ENCODE results near the gene ABR. TPM values are rescaled to one million over a fixed set of nuclear protein-coding genes. Genes with fewer than 3 reads are reported as not detected.
A peak's percentile ranks its signal among the peaks of the same experiment; 100 is the strongest.
"Not testable (repeated sequence)": the region's sequence is repeated elsewhere in the genome, so short reads cannot be mapped to it uniquely, and the experiment has no call there.

ABR gene
- total and polyA plus RNA-seq, 8 donors: 59.0 to 187 (median 80.5) TPM

- Histone ChIP-seq H3K36me3 (peaks cover 0 to 71% of the 10 kb centered on the region in 2 donors), H3K9me3 (no peaks in the 10 kb centered on the region), H3K4me3 (peak overlapping the region in 1 of 2 donors; percentile 15), H3K27ac (peak overlapping the region in 1 of 2 donors; percentile 60), H3K4me1 (peaks cover 0 to 11% of the 10 kb centered on the region in 2 donors), H3K27me3 (no peaks in the 10 kb centered on the region)
- peak in 1 of 4 donors; percentile 69 for DNase-seq
- ATAC-seq: no peak
- TF ChIP-seq, protein P1, sequence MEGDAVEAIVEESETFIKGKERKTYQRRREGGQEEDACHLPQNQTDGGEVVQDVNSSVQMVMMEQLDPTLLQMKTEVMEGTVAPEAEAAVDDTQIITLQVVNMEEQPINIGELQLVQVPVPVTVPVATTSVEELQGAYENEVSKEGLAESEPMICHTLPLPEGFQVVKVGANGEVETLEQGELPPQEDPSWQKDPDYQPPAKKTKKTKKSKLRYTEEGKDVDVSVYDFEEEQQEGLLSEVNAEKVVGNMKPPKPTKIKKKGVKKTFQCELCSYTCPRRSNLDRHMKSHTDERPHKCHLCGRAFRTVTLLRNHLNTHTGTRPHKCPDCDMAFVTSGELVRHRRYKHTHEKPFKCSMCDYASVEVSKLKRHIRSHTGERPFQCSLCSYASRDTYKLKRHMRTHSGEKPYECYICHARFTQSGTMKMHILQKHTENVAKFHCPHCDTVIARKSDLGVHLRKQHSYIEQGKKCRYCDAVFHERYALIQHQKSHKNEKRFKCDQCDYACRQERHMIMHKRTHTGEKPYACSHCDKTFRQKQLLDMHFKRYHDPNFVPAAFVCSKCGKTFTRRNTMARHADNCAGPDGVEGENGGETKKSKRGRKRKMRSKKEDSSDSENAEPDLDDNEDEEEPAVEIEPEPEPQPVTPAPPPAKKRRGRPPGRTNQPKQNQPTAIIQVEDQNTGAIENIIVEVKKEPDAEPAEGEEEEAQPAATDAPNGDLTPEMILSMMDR (IDR thresholded peaks at IDR 0.05): no peak
- intact Hi-C loops (cut with DNase I): no loop called here
Observed at GRCh38 chr17:1053661-1054360, 126.0 kb downstream of the ABR start.

DNA sequence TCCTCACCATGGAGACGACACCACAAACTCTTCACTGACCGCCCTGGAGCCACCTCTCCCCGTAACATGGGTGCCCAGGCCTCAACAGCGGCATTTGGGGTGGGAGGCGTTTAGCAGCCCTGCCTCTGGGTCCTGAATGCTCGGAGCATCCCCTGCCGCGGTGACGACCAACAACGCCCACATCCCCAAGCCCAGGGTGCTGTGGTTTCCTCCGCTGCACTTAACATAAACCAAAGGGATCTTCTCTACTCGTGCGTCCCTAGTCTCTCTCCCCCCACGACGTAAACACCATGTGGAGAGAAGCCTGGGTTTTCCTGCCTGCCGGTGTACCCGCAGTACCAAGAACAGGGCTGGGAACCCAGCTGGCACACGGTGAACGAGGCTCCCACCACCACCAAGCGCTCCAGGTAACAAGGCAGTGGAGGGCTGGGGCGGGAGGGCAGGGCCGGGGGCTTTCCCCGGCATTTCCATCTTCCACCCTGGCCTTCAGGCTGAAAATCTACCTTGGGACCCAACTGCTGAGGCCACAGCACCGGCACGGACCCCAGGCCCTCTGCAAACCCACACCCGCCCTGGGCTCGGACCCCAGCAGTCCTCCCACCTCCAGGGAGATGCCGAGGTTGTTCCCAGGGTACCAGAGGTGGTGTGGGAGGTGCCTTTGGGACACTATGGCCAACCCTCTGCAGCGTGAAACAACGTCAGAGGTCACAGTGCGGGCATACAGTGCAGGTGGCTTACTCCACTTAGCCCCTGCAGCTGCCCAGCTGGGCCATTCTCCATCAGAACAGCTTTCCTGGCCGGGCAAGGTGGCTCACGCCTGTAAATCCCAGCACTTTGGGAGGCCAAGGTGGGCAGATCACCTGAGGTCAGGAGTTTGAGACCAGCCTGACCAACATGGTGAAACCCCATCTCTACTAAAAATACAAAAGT, 128.5 kb downstream of the ABR start:
- Histone ChIP-seq H3K36me3 (peaks cover 0 to 72% of the 10 kb centered on the region in 2 donors), H3K9me3 (no peaks in the 10 kb centered on the region), H3K27me3 (no peaks in the 10 kb centered on the region), H3K27ac (no peak overlapping the region), H3K4me3 (no peak overlapping the region), H3K4me1 (peaks cover 0 to 16% of the 10 kb centered on the region in 2 donors)
- DNase-seq (peak in 1 of 4 donors; percentile 61), ATAC-seq (no peak)
- TF ChIP-seq, protein P1 (IDR thresholded peaks at IDR 0.05): no peak
- intact Hi-C loops (cut with DNase I): no loop called here

GRCh38 chr17:1050246-1050995, 129.4 kb downstream of the ABR start:
- TF ChIP-seq, protein P1 (IDR thresholded peaks at IDR 0.05): no peak
- Histone ChIP-seq H3K27ac (no peak overlapping the region), H3K4me3 (no peak overlapping the region), H3K4me1 (peaks cover 0 to 9% of the 10 kb centered on the region in 2 donors), H3K9me3 (no peaks in the 10 kb centered on the region), H3K36me3 (peaks cover 0 to 68% of the 10 kb centered on the region in 2 donors), H3K27me3 (no peaks in the 10 kb centered on the region)
- peak in 1 of 4 donors; percentile 55 for DNase-seq
- intact Hi-C loops (cut with DNase I): no loop called here
- ATAC-seq: peak; percentile 57

GRCh38 chr17:1049446-1050225, 130.1 kb downstream of the ABR start:
- DNase-seq (peak in 1 of 4 donors; percentile 40), ATAC-seq (no peak)
- Histone ChIP-seq H3K27me3 (no peaks in the 10 kb centered on the region), H3K36me3 (peaks cover 0 to 68% of the 10 kb centered on the region in 2 donors), H3K9me3 (no peaks in the 10 kb centered on the region), H3K4me3 (no peak overlapping the region), H3K4me1 (peaks cover 0 to 9% of the 10 kb centered on the region in 2 donors), H3K27ac (no peak overlapping the region)
- TF ChIP-seq, protein P1 (IDR thresholded peaks at IDR 0.05): no peak
- intact Hi-C loops (cut with DNase I): no loop called here

GRCh38 chr17:1048516-1049115, 131.2 kb downstream of the ABR start:
- H3K27me3 ChIP-seq; ATAC-seq; H3K9me3 ChIP-seq; H3K4me3 ChIP-seq; H3K27ac ChIP-seq; intact Hi-C loops (cut with DNase I): not testable (repeated sequence)
- peaks cover 0 to 59% of the 10 kb centered on the region in 2 donors for H3K36me3 ChIP-seq
- DNase-seq: peak in 1 of 4 donors; percentile 55
- H3K4me1 ChIP-seq: peaks cover 0 to 15% of the 10 kb centered on the region in 2 donors
